ENCODE data around the gene HSPB1.
"Not testable (repeated sequence)": the region's sequence is repeated elsewhere in the genome, so short reads cannot be mapped to it uniquely, and the experiment has no call there.

The HSPB1 gene

GRCh38 chr7:76280408-76280807 is 22.1 kb upstream of the HSPB1 start:
- FAIRE-seq, result no peak
- DNase-seq (ENCODE audit: insufficient read length, low spot score), result no peak
- TF ChIP-seq POLR2A (IDR thresholded peaks at IDR 0.05; ENCODE audit: low read depth, low read length), result no peak
- TF ChIP-seq POLR2AphosphoS5 (IDR thresholded peaks at IDR 0.05; ENCODE audit: low read depth, low read length), result no peak
- no peak for TF ChIP-seq SPI1 (IDR thresholded peaks at IDR 0.05; ENCODE audit: low read depth, low read length)
- TF ChIP-seq TAF1 (IDR thresholded peaks at IDR 0.05; ENCODE audit: low read depth, low read length), result no peak
- TF ChIP-seq PAX5 (IDR thresholded peaks at IDR 0.05; ENCODE audit: insufficient read depth, low read length, severe bottlenecking), result no peak
- no peak for TF ChIP-seq POU2F2 (IDR thresholded peaks at IDR 0.05; ENCODE audit: low read depth, low read length)

- FAIRE-seq (no peak), DNase-seq (ENCODE audit: insufficient read length, low spot score) (no peak)
- TF ChIP-seq TAF1 (IDR thresholded peaks at IDR 0.05; ENCODE audit: low read depth, low read length) (no peak), PAX5 (IDR thresholded peaks at IDR 0.05; ENCODE audit: insufficient read depth, low read length, severe bottlenecking) (no peak), POLR2AphosphoS5 (IDR thresholded peaks at IDR 0.05; ENCODE audit: low read depth, low read length) (no peak), SPI1 (IDR thresholded peaks at IDR 0.05; ENCODE audit: low read depth, low read length) (no peak), POLR2A (IDR thresholded peaks at IDR 0.05; ENCODE audit: low read depth, low read length) (no peak), POU2F2 (IDR thresholded peaks at IDR 0.05; ENCODE audit: low read depth, low read length) (no peak)
Observed at GRCh38 chr7:76281006-76281705, 21.3 kb upstream of the HSPB1 start.

- no peak for TF ChIP-seq PAX5 (IDR thresholded peaks at IDR 0.05; ENCODE audit: insufficient read depth, low read length, severe bottlenecking)
- no peak for TF ChIP-seq POLR2A (IDR thresholded peaks at IDR 0.05; ENCODE audit: low read depth, low read length)
- no peak for TF ChIP-seq POLR2AphosphoS5 (IDR thresholded peaks at IDR 0.05; ENCODE audit: low read depth, low read length)
- no peak for TF ChIP-seq POU2F2 (IDR thresholded peaks at IDR 0.05; ENCODE audit: low read depth, low read length)
- no peak for TF ChIP-seq TAF1 (IDR thresholded peaks at IDR 0.05; ENCODE audit: low read depth, low read length)
- TF ChIP-seq SPI1 (IDR thresholded peaks at IDR 0.05; ENCODE audit: low read depth, low read length), result no peak
- FAIRE-seq (no peak), DNase-seq (ENCODE audit: insufficient read length, low spot score) (no peak)
Observed at GRCh38 chr7:76281706-76282343, 20.6 kb upstream of the HSPB1 start.

- FAIRE-seq, result no peak
- DNase-seq (ENCODE audit: insufficient read length, low spot score), result no peak
- no peak for TF ChIP-seq SPI1 (IDR thresholded peaks at IDR 0.05; ENCODE audit: low read depth, low read length)
- TF ChIP-seq POLR2A (IDR thresholded peaks at IDR 0.05; ENCODE audit: low read depth, low read length), result no peak
- no peak for TF ChIP-seq TAF1 (IDR thresholded peaks at IDR 0.05; ENCODE audit: low read depth, low read length)
- no peak for TF ChIP-seq PAX5 (IDR thresholded peaks at IDR 0.05; ENCODE audit: insufficient read depth, low read length, severe bottlenecking)
- TF ChIP-seq POLR2AphosphoS5 (IDR thresholded peaks at IDR 0.05; ENCODE audit: low read depth, low read length), result no peak
- no peak for TF ChIP-seq POU2F2 (IDR thresholded peaks at IDR 0.05; ENCODE audit: low read depth, low read length)
Observed at GRCh38 chr7:76282344-76283253, 19.9 kb upstream of the HSPB1 start.

- DNase-seq (ENCODE audit: insufficient read length, low spot score) (no peak), FAIRE-seq (no peak)
- TF ChIP-seq SPI1 (IDR thresholded peaks at IDR 0.05; ENCODE audit: low read depth, low read length), result no peak
- no peak for TF ChIP-seq POLR2A (IDR thresholded peaks at IDR 0.05; ENCODE audit: low read depth, low read length)
- TF ChIP-seq PAX5 (IDR thresholded peaks at IDR 0.05; ENCODE audit: insufficient read depth, low read length, severe bottlenecking), result no peak
- no peak for TF ChIP-seq POLR2AphosphoS5 (IDR thresholded peaks at IDR 0.05; ENCODE audit: low read depth, low read length)
- TF ChIP-seq POU2F2 (IDR thresholded peaks at IDR 0.05; ENCODE audit: low read depth, low read length), result no peak
- no peak for TF ChIP-seq TAF1 (IDR thresholded peaks at IDR 0.05; ENCODE audit: low read depth, low read length)
Observed at GRCh38 chr7:76283254-76284159, 19.0 kb upstream of the HSPB1 start.

- FAIRE-seq (no peak), DNase-seq (ENCODE audit: insufficient read length, low spot score) (no peak)
- no peak for TF ChIP-seq SPI1 (IDR thresholded peaks at IDR 0.05; ENCODE audit: low read depth, low read length)
Observed at GRCh38 chr7:76285604-76286374, 16.7 kb upstream of the HSPB1 start.

- FAIRE-seq (no peak), DNase-seq (ENCODE audit: insufficient read length, low spot score) (no peak)
- TF ChIP-seq SPI1 (IDR thresholded peaks at IDR 0.05; ENCODE audit: low read depth, low read length) (no peak), TAF1 (IDR thresholded peaks at IDR 0.05; ENCODE audit: low read depth, low read length) (no peak), PAX5 (IDR thresholded peaks at IDR 0.05; ENCODE audit: insufficient read depth, low read length, severe bottlenecking) (no peak), POU2F2 (IDR thresholded peaks at IDR 0.05; ENCODE audit: low read depth, low read length) (no peak), POLR2A (IDR thresholded peaks at IDR 0.05; ENCODE audit: low read depth, low read length) (no peak), POLR2AphosphoS5 (IDR thresholded peaks at IDR 0.05; ENCODE audit: low read depth, low read length) (no peak)
Observed at GRCh38 chr7:76286842-76287403, 15.6 kb upstream of the HSPB1 start.

- DNase-seq (ENCODE audit: insufficient read length, low spot score); FAIRE-seq: not testable (repeated sequence)
Observed at GRCh38 chr7:76290847-76291350, 11.6 kb upstream of the HSPB1 start.

All from GM12891 (cell line).